A549 (cell line): ENCODE results near the gene AKNAD1. TPM values are rescaled to one million over a fixed set of nuclear protein-coding genes. Genes with fewer than 3 reads are reported as not detected.

Source experiments
- ATAC-seq, 2 experiments: fragments of 200-7000 bp in 1 of 2; fragments of >200 bp in 1 of 2; cut with Nextera tagmentation in 1 of 2; cut with Tn5 transposase in 1 of 2; 3 replicates each; pipeline versions ENCODE4 v1.8.0 to v1.9.1; 2018 to 2020; ENCODE audit warnings: mild to moderate bottlenecking in 1 of 2, moderate library complexity in 1 of 2
- CTCF ChIA-PET: fragments of 300-600 bp; sonication (Branson Sonifier 250); formaldehyde crosslinking; extraction: SDS; loops from one replicate; lab custom pipeline; 2021; ENCODE audit warnings: antibody characterized with exemption, inconsistent platforms; lab: Yijun Ruan, JAX
- POLR2A ChIA-PET: fragments of 350-600 bp; formaldehyde crosslinking; extraction: SDS; loops from one replicate; lab custom pipeline; 2021; ENCODE audit warnings: antibody characterized with exemption, inconsistent platforms; lab: Yijun Ruan, JAX
- DNase-seq, 2 experiments: peaks; one replicate each; pipeline versions ENCODE4 v3.0.0 to v3.0.0-alpha.2; 2011 to 2016; ENCODE audit warnings: low read depth in 1 of 2, low spot score in 1 of 2
- FAIRE-seq: peaks from 2 replicates; lab custom pipeline; 2011; peaks lifted over from hg19 to GRCh38; lab: Jason Lieb, UNC
- H3K27ac ChIP-seq, 2 experiments: fragments of >200 bp; sonication (Bioruptor Twin); formaldehyde crosslinking; 3 replicates each; pipeline ENCODE4 v1.5.1; 2016 to 2017
- H3K4me1 ChIP-seq: fragments of >200 bp; sonication (Bioruptor Twin); formaldehyde crosslinking; 3 replicates; pipeline ENCODE4 v1.6.1; 2016
- H3K4me2 ChIP-seq: fragments of >200 bp; sonication (Bioruptor Twin); formaldehyde crosslinking; 3 replicates; pipeline ENCODE4 v1.6.1; 2016
- H3K4me3 ChIP-seq: fragments of >200 bp; sonication (Bioruptor Twin); formaldehyde crosslinking; 3 replicates; pipeline ENCODE4 v1.5.1; 2016
- H3K9me3 ChIP-seq: fragments of >200 bp; sonication (Bioruptor Twin); formaldehyde crosslinking; 3 replicates; pipeline ENCODE4 v1.6.1; 2016
- BCL3 ChIP-seq: fragments of >200 bp; sonication (Bioruptor Twin); formaldehyde crosslinking; IDR thresholded peaks from 3 replicates; pipeline ENCODE4 v1.6.1; 2016
- BHLHE40 ChIP-seq: IDR thresholded peaks from 2 replicates; pipeline ENCODE4 v1.6.1; 2012; ENCODE audit warnings: low read depth, low read length, inconsistent platforms
- CBX2 ChIP-seq: fragments of 200-600 bp; sonication (generic); IDR thresholded peaks from 2 replicates; pipeline ENCODE4 v1.6.1; 2016; ENCODE audit warnings: low read depth, mild to moderate bottlenecking, borderline replicate concordance
- CHD2 ChIP-seq: fragments of 150-350 bp; IDR thresholded peaks from 2 replicates; pipeline ENCODE4 v1.6.1; 2014; ENCODE audit warnings: low read length; ENCODE audit not compliant: partially characterized antibody
- EP300 ChIP-seq, 2 experiments: fragments of >200 bp; sonication (Bioruptor Twin); formaldehyde crosslinking; IDR thresholded peaks; 2 replicates in 1 of 2; 3 replicates in 1 of 2; pipeline ENCODE4 v1.6.1; 2016 to 2017
- ESRRA ChIP-seq: fragments of 150-350 bp; IDR thresholded peaks from 2 replicates; pipeline ENCODE4 v1.6.1; 2014; ENCODE audit warnings: mild to moderate bottlenecking, low read length, borderline replicate concordance
- FOSB ChIP-seq: fragments of 250-450 bp; sonication (Bioruptor Pico); IDR thresholded peaks from 2 replicates; pipeline ENCODE4 v1.5.0; 2020; ENCODE audit warnings: mild to moderate bottlenecking, moderate library complexity
- FOXS1 ChIP-seq: fragments of 250-450 bp; sonication (Bioruptor Pico); IDR thresholded peaks from 2 replicates; pipeline ENCODE4 v1.5.0; 2020; ENCODE audit warnings: mild to moderate bottlenecking, moderate library complexity
- HES2 ChIP-seq: fragments of >200 bp; sonication (Bioruptor Twin); formaldehyde crosslinking; IDR thresholded peaks from 2 replicates; pipeline ENCODE4 v1.6.1; 2016
- HEYL ChIP-seq: fragments of 250-450 bp; sonication (Bioruptor Pico); IDR thresholded peaks from 2 replicates; pipeline ENCODE4 v1.8.0; 2021; ENCODE audit warnings: mild to moderate bottlenecking, moderate library complexity
- HMGXB4 ChIP-seq: fragments of 250-450 bp; sonication (Bioruptor Pico); IDR thresholded peaks from 2 replicates; pipeline ENCODE4 v1.5.0; 2021; ENCODE audit warnings: mild to moderate bottlenecking, moderate library complexity, borderline replicate concordance
- HOXB5 ChIP-seq: fragments of 250-450 bp; sonication (Bioruptor Pico); IDR thresholded peaks from 2 replicates; pipeline ENCODE4 v1.5.0; 2020; ENCODE audit warnings: mild to moderate bottlenecking, moderate library complexity
- JUN ChIP-seq, 2 experiments: fragments of >200 bp; sonication (Bioruptor Twin); formaldehyde crosslinking; IDR thresholded peaks; 2 replicates in 1 of 2; 3 replicates in 1 of 2; pipeline ENCODE4 v1.6.1; 2016 to 2017
- JUNB ChIP-seq: fragments of >200 bp; sonication (Bioruptor Twin); formaldehyde crosslinking; IDR thresholded peaks from 2 replicates; pipeline ENCODE4 v1.6.1; 2016
- KDM5A ChIP-seq: fragments of 200-600 bp; sonication (generic); IDR thresholded peaks from 2 replicates; pipeline ENCODE4 v1.6.1; 2016; ENCODE audit warnings: antibody characterized with exemption, mild to moderate bottlenecking
- MAZ ChIP-seq: fragments of 150-350 bp; IDR thresholded peaks from 2 replicates; pipeline ENCODE4 v1.6.1; 2014; ENCODE audit warnings: antibody characterized with exemption, low read depth, low read length, borderline replicate concordance
- MYC ChIP-seq: IDR thresholded peaks from 2 replicates; pipeline ENCODE4 v1.6.1; 2012; ENCODE audit warnings: mild to moderate bottlenecking, inconsistent platforms, low read length, improper control_type of control experiment, borderline replicate concordance
- NR3C1 ChIP-seq: fragments of >200 bp; sonication (Bioruptor Twin); formaldehyde crosslinking; IDR thresholded peaks from 3 replicates; pipeline ENCODE4 v1.6.1; 2017
- POLR2A ChIP-seq: IDR thresholded peaks from 2 replicates; pipeline ENCODE4 v1.6.1; 2012; ENCODE audit warnings: mild to moderate bottlenecking, low read length
- RARB ChIP-seq: fragments of 250-450 bp; sonication (Bioruptor Pico); IDR thresholded peaks from 2 replicates; pipeline ENCODE4 v1.8.0; 2021; ENCODE audit warnings: mild to moderate bottlenecking, moderate library complexity
- REST ChIP-seq: fragments of 200-600 bp; sonication (generic); IDR thresholded peaks from 2 replicates; pipeline ENCODE4 v1.6.1; 2016; ENCODE audit warnings: antibody characterized with exemption, mild to moderate bottlenecking, moderate library complexity
- SREBF2 ChIP-seq: fragments of 450-650 bp; IDR thresholded peaks from 2 replicates; pipeline ENCODE4 v1.6.1; 2014; ENCODE audit warnings: mild to moderate bottlenecking, moderate library complexity
- ZNF302 ChIP-seq: fragments of 250-450 bp; sonication (Bioruptor Pico); IDR thresholded peaks from 2 replicates; pipeline ENCODE4 v1.9.0; 2021; ENCODE audit warnings: inconsistent platforms, mild to moderate bottlenecking, moderate library complexity
- WGBS: methylation state at CpG from one replicate; pipeline ENCODE4 v1.1.6; 2017; ENCODE audit errors: missing lambda C conversion rate; 5-methylcytosine and 5-hydroxymethylcytosine counted together
- polyA plus RNA-seq, 4 experiments: library from polyadenylated mRNA; depleted of rRNA in 3 of 4; stranded (reverse); fragments of >200 nt; fragmentation: RNase III in 1 of 4; extraction: RNeasy Plus Mini Kit Qiagen cat#74134 plus additional on column Dnase treatment in 1 of 4; gene quantifications; 2 replicates in 3 of 4; 3 replicates in 1 of 4; pipeline ENCODE4 v1.2.3, GENCODE V29; 2011 to 2017

AKNAD1 gene
- polyA plus RNA-seq, 2 of the 4 experiments (the other 2 are of a cell fraction): 0.56 to 1.3 TPM

- Histone ChIP-seq H3K9me3 (peaks cover 19% of the 10 kb centered on the region; the same call in 2 of the 3 replicates), H3K4me3 (no peak overlapping the region), H3K4me2 (no peak overlapping the region), H3K27ac (no peak overlapping the region), H3K4me1 (no peaks in the 10 kb centered on the region)
- ChIA-PET CTCF (interaction anchor here (1.2 kb wide), 1 partner anchor 13 kb away, joined by 3 read pairs; no protein-coding TSS in a partner anchor), POLR2A (no interaction called here)
- TF ChIP-seq MYC (no peak), BCL3 (no peak), BHLHE40 (no peak), HEYL (CRISPR knock-in tag) (no peak), CHD2 (no peak), MAZ (no peak), FOXS1 (CRISPR knock-in tag) (no peak)
- 57% methylated on average over 1 of the region's 1 CpG for WGBS
- FAIRE-seq: no peak
- no peak for ATAC-seq
- DNase-seq: no peak
These were observed 65.1 kb downstream of the AKNAD1 start for GRCh38 chr1:108791790-108792189.

- no peak for ATAC-seq
- Histone ChIP-seq H3K27ac (no peak overlapping the region), H3K4me2 (no peak overlapping the region), H3K4me3 (no peak overlapping the region), H3K4me1 (no peaks in the 10 kb centered on the region), H3K9me3 (peaks cover 15% of the 10 kb centered on the region)
- 91% methylated on average over 2 of the region's 2 CpGs for WGBS
- no peak for TF ChIP-seq JUN (IDR thresholded peaks at IDR 0.05)
- TF ChIP-seq ZNF302: no peak
- no peak for TF ChIP-seq CBX2
- no peak for TF ChIP-seq RARB (CRISPR knock-in tag)
- no peak for TF ChIP-seq BHLHE40
- TF ChIP-seq SREBF2: no peak
- TF ChIP-seq REST: no peak
- TF ChIP-seq FOSB (CRISPR knock-in tag): no peak
- TF ChIP-seq JUNB: no peak
- TF ChIP-seq FOXS1 (CRISPR knock-in tag): no peak
- no peak for TF ChIP-seq HOXB5
- TF ChIP-seq NR3C1: no peak
- TF ChIP-seq MAZ: no peak
- TF ChIP-seq ESRRA: no peak
- TF ChIP-seq POLR2A: no peak
- TF ChIP-seq HMGXB4: no peak
- TF ChIP-seq KDM5A: no peak
- TF ChIP-seq EP300 (IDR thresholded peaks at IDR 0.05): no peak
- no peak for TF ChIP-seq HES2
- ChIA-PET POLR2A (no interaction called here), CTCF (no interaction called here)
- DNase-seq: peak in 1 of 2 experiments; percentile 1
- no peak for FAIRE-seq
These were observed 71.0 kb downstream of the AKNAD1 start for GRCh38 chr1:108785880-108786279.
